ENCODE data around the gene TMEM220.

- no peak for TF ChIP-seq YY1 (IDR thresholded peaks at IDR 0.05; ENCODE audit: insufficient read depth, insufficient read length)
- TF ChIP-seq ZNF274 (IDR thresholded peaks at IDR 0.05; ENCODE audit: low read depth, low read length): no peak
Measured at GRCh38 chr17:10769840-10770239, 40.0 kb upstream of the TMEM220 start.

Data from NT2/D1 (cell line).